Naive thymus-derived CD4-positive, alpha-beta T cell (primary cell): Measurements from ENCODE around the gene HMGCL. TPM values are rescaled to one million over a fixed set of nuclear protein-coding genes. Genes with fewer than 3 reads are reported as not detected.

Source experiments
- ATAC-seq: fragments of 150-1000 bp; cut with Tn5 transposase; 2 replicates; pipeline ENCODE4 v1.10.0; 2021; ENCODE audit warnings: mild to moderate bottlenecking, moderate library complexity
- CTCF ChIA-PET: fragments of 350-600 bp; sonication (Branson Sonifier 250); formaldehyde crosslinking; loops from one replicate; lab custom pipeline; 2021; ENCODE audit warnings: antibody characterized with exemption; lab: Charles Lee
- POLR2A ChIA-PET: fragments of 350-600 bp; sonication (Branson Sonifier 250); formaldehyde crosslinking; loops from one replicate; lab custom pipeline; 2021; ENCODE audit warnings: antibody characterized with exemption, inconsistent platforms; lab: Charles Lee
- DNase-seq, 9 donors: peaks; one replicate each; pipeline versions ENCODE4 v3.0.0 to v3.0.0-alpha.2; 2020 to 2022; ENCODE audit warnings: mixed read lengths in 1 of 9
- H3K27ac ChIP-seq: one replicate; pipeline ENCODE4 v1.7.0; 2013; ENCODE audit warnings: mild to moderate bottlenecking, low read depth, low read length, moderate library complexity
- H3K27me3 ChIP-seq, 2 donors: one replicate each; pipeline ENCODE4 v1.7.0; 2013; ENCODE audit warnings: low read length in 2 of 2, mild to moderate bottlenecking in 2 of 2, moderate library complexity in 2 of 2; ENCODE audit not compliant: control insufficient read depth in 2 of 2, insufficient read depth in 2 of 2
- H3K36me3 ChIP-seq, 3 experiments: 1 replicate in 2 of 3; 2 replicates in 1 of 3; pipeline ENCODE4 v1.7.0; 2013; ENCODE audit warnings: low read length in 3 of 3, mild to moderate bottlenecking in 3 of 3, moderate library complexity in 1 of 3; ENCODE audit not compliant: insufficient read depth in 3 of 3, control insufficient read depth in 2 of 3
- H3K4me1 ChIP-seq, 2 donors: one replicate each; pipeline ENCODE4 v1.7.0; 2013; ENCODE audit warnings: low read length in 2 of 2, mild to moderate bottlenecking in 2 of 2, moderate library complexity in 1 of 2; ENCODE audit not compliant: control insufficient read depth in 2 of 2, insufficient read depth in 2 of 2
- H3K4me3 ChIP-seq: 2 replicates; pipeline ENCODE4 v1.7.0; 2013; ENCODE audit warnings: mild to moderate bottlenecking, low read length
- H3K9me3 ChIP-seq, 3 experiments: 1 replicate in 2 of 3; 2 replicates in 1 of 3; pipeline ENCODE4 v1.7.0; 2013; ENCODE audit warnings: low read length in 3 of 3; ENCODE audit not compliant: control insufficient read depth in 2 of 3
- H3K27ac Mint-ChIP-seq, 9 donors: one replicate each; pipeline ENCODE4 v1.8.0; 2020 to 2022; ENCODE audit warnings: mixed read lengths in 9 of 9, mild to moderate bottlenecking in 8 of 9, moderate library complexity in 5 of 9, inconsistent platforms in 2 of 9
- H3K27me3 Mint-ChIP-seq, 5 donors: one replicate each; pipeline ENCODE4 v1.8.0; 2021 to 2022; ENCODE audit warnings: mixed read lengths in 5 of 5, mild to moderate bottlenecking in 1 of 5
- H3K36me3 Mint-ChIP-seq, 5 donors: one replicate each; pipeline ENCODE4 v1.8.0; 2020 to 2022; ENCODE audit warnings: mixed read lengths in 5 of 5, mild to moderate bottlenecking in 3 of 5, inconsistent platforms in 1 of 5
- H3K4me1 Mint-ChIP-seq, 7 donors: one replicate each; pipeline ENCODE4 v1.8.0; 2020 to 2022; ENCODE audit warnings: mixed read lengths in 7 of 7, mild to moderate bottlenecking in 3 of 7, inconsistent platforms in 1 of 7
- H3K4me3 Mint-ChIP-seq, 10 donors: one replicate each; pipeline ENCODE4 v1.8.0; 2020 to 2022; ENCODE audit warnings: mild to moderate bottlenecking in 10 of 10, mixed read lengths in 10 of 10, moderate library complexity in 6 of 10, inconsistent platforms in 2 of 10
- H3K9me3 Mint-ChIP-seq, 11 donors: one replicate each; pipeline ENCODE4 v1.8.0; 2020 to 2022; ENCODE audit warnings: mixed read lengths in 11 of 11, mild to moderate bottlenecking in 4 of 11, inconsistent platforms in 1 of 11, moderate library complexity in 1 of 11
- intact Hi-C, 2 donors: fragments of 100-400 bp; cut with micrococcal nuclease; formaldehyde crosslinking; loops; one replicate each; pipeline ENCODE4 v1.15.1; 2023
- polyA plus RNA-seq, 2 donors: library from polyadenylated mRNA; unstranded; fragments of 300-500 nt; fragmentation: Illumina TruSeq; gene quantifications; one replicate each; pipeline ENCODE4 v1.2.3, GENCODE V29; 2021
- total RNA-seq, 6 experiments: library from RNA in 5 of 6; stranded (reverse) in 5 of 6; gene quantifications; 1 replicate in 5 of 6; 2 replicates in 1 of 6; pipeline ENCODE4 v1.2.3 and lab custom pipeline; 2021 to 2026

The HMGCL gene
- total RNA-seq (10 to 100 TPM; 16.2 to 38.9 (median 27.3) TPM), polyA plus RNA-seq (10 to 100 TPM; 35.3 to 38.5 TPM), total RNA-seq (lab: John Stamatoyannopoulos, UW) (9.2 reads per million, percentile 34 among the genes with 10 or more reads in this experiment)

DNA sequence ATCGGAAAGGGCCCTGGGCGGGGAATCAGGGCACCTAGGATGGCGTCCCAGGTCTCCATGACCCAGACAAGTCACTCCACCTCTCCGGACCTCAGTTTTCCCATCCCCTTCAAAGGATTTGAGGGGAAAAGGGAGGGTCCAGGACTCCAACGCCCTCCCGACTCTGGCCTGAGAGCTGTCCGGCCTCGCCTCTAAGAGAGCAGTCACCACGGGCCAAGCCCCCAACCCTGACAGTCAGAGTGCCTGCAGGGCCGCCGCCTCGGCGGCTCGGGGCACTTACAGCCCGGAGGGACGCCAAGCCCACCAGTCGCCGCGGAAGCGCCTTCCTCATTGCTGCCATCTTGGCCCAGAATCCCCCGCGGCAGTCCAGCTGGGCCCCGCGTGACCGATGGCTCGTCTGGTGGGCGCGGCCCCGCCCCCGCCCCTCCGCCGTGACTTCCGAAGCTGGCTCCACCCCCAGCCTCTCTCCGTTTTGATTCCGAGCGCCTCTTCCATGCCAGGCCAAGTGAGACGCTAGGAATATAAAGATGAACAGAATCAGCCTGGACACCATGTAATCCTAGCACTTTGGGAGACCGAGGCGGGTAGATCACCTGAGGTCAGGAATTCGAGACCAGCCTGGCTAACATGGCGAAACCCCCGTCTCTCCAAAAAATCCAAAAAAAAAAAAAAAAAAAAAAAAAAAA is at the start of gene HMGCL:
TSS of gene HMGCL (minus strand) at position 354 of the 686 bp plus-strand sequence. CDS start at position 340, 14 bp downstream.
- intact Hi-C loops: loop anchor here (1.0 to 2.0 kb wide), 7 partner anchors 13 to 134 kb away; partner anchors contain the start of genes FUCA1 (in 2 of the 2), GALE (in 1 of the 2), PITHD1 (in 1 of the 2) and PNRC2 (in 1 of the 2)
- Histone ChIP-seq H3K9me3 (no peaks in the 10 kb centered on the region), H3K4me1 (peaks cover 6% of the 10 kb centered on the region in 2 donors), H3K27ac (peak within 1 kb of the TSS; percentile 95), H3K27me3 (no peaks in the 10 kb centered on the region), H3K36me3 (peaks cover 0 to 7% (median 0%) of the 10 kb centered on the region in 3 experiments), H3K4me3 (peak within 1 kb of the TSS; percentile 95)
- Mint-ChIP-seq H3K4me1 (peaks cover 11 to 33% (median 20%) of the 10 kb centered on the region in 7 donors), H3K9me3 (no peaks in the 10 kb centered on the region), H3K36me3 (peaks cover 0 to 7% (median 2%) of the 10 kb centered on the region in 5 donors), H3K27ac (peak within 1 kb of the TSS; percentile 76 to 98 (median 96)), H3K4me3 (peak within 1 kb of the TSS; percentile 86 to 96 (median 94)), H3K27me3 (peaks cover 0 to 5% (median 0%) of the 10 kb centered on the region in 5 donors)
- peak; percentile 64 to 89 (median 81) for DNase-seq
- ChIA-PET CTCF (interaction anchor here (0.7 to 2.3 kb wide), 3 partner anchors 9 to 44 kb away, joined by 3 to 10 read pairs (median 3); no protein-coding TSS in a partner anchor), POLR2A (interaction anchor here (0.6 to 5.2 kb wide), 27 partner anchors 9 to 723 kb away, joined by 3 to 41 read pairs (median 3); partner anchors contain the start of genes CNR2, ELOA, GALE and LYPLA2)
- peak; percentile 99 for ATAC-seq

DNA sequence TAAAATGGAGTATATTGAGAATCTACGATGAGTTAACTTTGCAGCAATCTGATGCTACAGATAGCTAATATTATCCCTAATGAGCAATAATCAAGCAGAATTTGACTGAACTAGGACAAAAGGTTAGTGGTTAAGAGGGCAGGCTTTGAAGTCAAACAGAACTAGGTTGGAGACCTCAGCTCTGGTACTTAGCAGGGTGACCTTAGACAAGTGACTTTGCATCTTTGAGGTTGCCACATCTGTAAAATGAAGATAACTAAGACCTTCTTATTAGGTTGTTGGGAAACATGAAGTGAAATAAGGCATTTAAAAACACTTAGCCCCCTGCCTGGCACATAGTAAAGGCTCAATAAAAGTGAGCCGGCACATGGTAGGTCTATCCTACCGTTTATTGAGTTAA is 47.2 kb upstream of the HMGCL start:
- no peak overlapping the region for H3K27ac ChIP-seq
- H3K4me1 Mint-ChIP-seq: peaks cover 10 to 13% (median 13%) of the 10 kb centered on the region in 7 donors
- ATAC-seq: no peak
- peaks cover 0 to 16% (median 0%) of the 10 kb centered on the region in 5 donors for H3K27me3 Mint-ChIP-seq
- intact Hi-C loops: no loop called here
- H3K9me3 Mint-ChIP-seq: peaks cover 0 to 12% (median 5%) of the 10 kb centered on the region in 11 donors
- H3K4me3 ChIP-seq: no peak overlapping the region
- POLR2A ChIA-PET: interaction anchor here (1.2 kb wide), 1 partner anchor 63 kb away, joined by 3 read pairs; no protein-coding TSS in a partner anchor
- no peak overlapping the region for H3K4me3 Mint-ChIP-seq
- H3K9me3 ChIP-seq: no peaks in the 10 kb centered on the region
- H3K36me3 Mint-ChIP-seq: peaks cover 0 to 5% (median 3%) of the 10 kb centered on the region in 5 donors
- no peak overlapping the region for H3K27ac Mint-ChIP-seq
- DNase-seq: no peak
- CTCF ChIA-PET: interaction anchor here (0.8 kb wide), 1 partner anchor 41 kb away, joined by 4 read pairs; no protein-coding TSS in a partner anchor
- H3K4me1 ChIP-seq: peaks cover 0 to 2% of the 10 kb centered on the region in 2 donors
- H3K27me3 ChIP-seq: no peaks in the 10 kb centered on the region
- H3K36me3 ChIP-seq: no peaks in the 10 kb centered on the region

DNA sequence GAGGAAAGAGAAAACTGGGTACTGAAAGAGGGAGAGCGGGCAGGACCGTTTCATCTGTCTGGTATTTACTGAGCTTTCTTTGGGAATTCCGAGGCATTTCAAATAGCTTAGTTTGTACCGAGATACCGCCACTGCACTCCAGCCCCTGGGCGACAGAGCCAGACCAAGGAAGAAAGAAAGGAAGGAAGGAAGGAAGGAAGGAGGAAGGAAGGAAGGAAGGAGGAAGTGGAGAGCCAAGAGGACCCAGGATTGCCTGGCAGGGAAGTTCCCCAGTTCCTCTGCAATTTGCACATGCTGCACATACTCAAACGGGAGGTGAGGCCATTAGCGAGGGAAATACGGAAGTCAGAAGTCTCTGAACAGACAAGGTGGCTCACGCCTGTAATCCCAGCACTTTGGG is 43.8 kb upstream of the HMGCL start:
- H3K27me3 Mint-ChIP-seq: peaks cover 0 to 17% (median 0%) of the 10 kb centered on the region in 5 donors
- peaks cover 18 to 38% (median 24%) of the 10 kb centered on the region in 7 donors for H3K4me1 Mint-ChIP-seq
- Histone ChIP-seq H3K36me3 (peaks cover 0 to 8% (median 4%) of the 10 kb centered on the region in 3 experiments), H3K27ac (peak overlapping the region; percentile 57), H3K27me3 (no peaks in the 10 kb centered on the region), H3K9me3 (no peaks in the 10 kb centered on the region), H3K4me1 (peaks cover 5 to 15% of the 10 kb centered on the region in 2 donors), H3K4me3 (no peak overlapping the region)
- H3K36me3 Mint-ChIP-seq: peaks cover 0 to 9% (median 0%) of the 10 kb centered on the region in 5 donors
- DNase-seq: no peak
- peak overlapping the region; percentile 79 to 94 (median 89) for H3K4me3 Mint-ChIP-seq
- no peaks in the 10 kb centered on the region for H3K9me3 Mint-ChIP-seq
- ChIA-PET POLR2A (interaction anchor here (0.6 to 1.4 kb wide), 4 partner anchors 46 to 1790 kb away, joined by 3 read pairs; no protein-coding TSS in a partner anchor), CTCF (interaction anchor here (0.6 to 3.7 kb wide), 3 partner anchors 44 to 58 kb away, joined by 3 to 22 read pairs (median 4); partner anchors contain the start of gene HMGCL)
- peak overlapping the region in 8 of 9 donors; percentile 77 to 95 (median 91) for H3K27ac Mint-ChIP-seq
- ATAC-seq: no peak
- intact Hi-C loops: loop anchor here (2.0 to 5.0 kb wide), 5 partner anchors 28 to 523 kb away; partner anchors contain the start of genes LYPLA2 (in 1 of the 2) and SRSF10 (in 1 of the 2)

- ChIA-PET POLR2A (interaction anchor here (0.9 to 1.4 kb wide), 3 partner anchors 45 to 248 kb away, joined by 3 read pairs; no protein-coding TSS in a partner anchor), CTCF (interaction anchor here (0.6 to 3.7 kb wide), 3 partner anchors 43 to 58 kb away, joined by 3 to 22 read pairs (median 4); partner anchors contain the start of gene HMGCL)
- Histone ChIP-seq H3K4me1 (peaks cover 5 to 15% of the 10 kb centered on the region in 2 donors), H3K36me3 (peaks cover 0 to 9% (median 4%) of the 10 kb centered on the region in 3 experiments), H3K27ac (peak overlapping the region; percentile 57), H3K27me3 (no peaks in the 10 kb centered on the region), H3K9me3 (no peaks in the 10 kb centered on the region), H3K4me3 (peak overlapping the region; percentile 81)
- H3K4me3 Mint-ChIP-seq: peak overlapping the region; percentile 79 to 94 (median 89)
- no peak for DNase-seq
- H3K4me1 Mint-ChIP-seq: peaks cover 18 to 38% (median 24%) of the 10 kb centered on the region in 7 donors
- intact Hi-C loops: loop anchor here (1.0 to 5.0 kb wide), 15 partner anchors 28 to 524 kb away; partner anchors contain the start of genes HMGCL (in 2 of the 2), GALE (in 1 of the 2), LYPLA2 (in 1 of the 2) and PITHD1 (in 1 of the 2)
- peak overlapping the region; percentile 76 to 95 (median 90) for H3K27ac Mint-ChIP-seq
- ATAC-seq: peak; percentile 0
- H3K27me3 Mint-ChIP-seq: peaks cover 0 to 17% (median 0%) of the 10 kb centered on the region in 5 donors
- H3K36me3 Mint-ChIP-seq: peaks cover 0 to 9% (median 0%) of the 10 kb centered on the region in 5 donors
- no peaks in the 10 kb centered on the region for H3K9me3 Mint-ChIP-seq
Observed at GRCh38 chr1:23868557-23869016, 43.4 kb upstream of the HMGCL start.

DNA sequence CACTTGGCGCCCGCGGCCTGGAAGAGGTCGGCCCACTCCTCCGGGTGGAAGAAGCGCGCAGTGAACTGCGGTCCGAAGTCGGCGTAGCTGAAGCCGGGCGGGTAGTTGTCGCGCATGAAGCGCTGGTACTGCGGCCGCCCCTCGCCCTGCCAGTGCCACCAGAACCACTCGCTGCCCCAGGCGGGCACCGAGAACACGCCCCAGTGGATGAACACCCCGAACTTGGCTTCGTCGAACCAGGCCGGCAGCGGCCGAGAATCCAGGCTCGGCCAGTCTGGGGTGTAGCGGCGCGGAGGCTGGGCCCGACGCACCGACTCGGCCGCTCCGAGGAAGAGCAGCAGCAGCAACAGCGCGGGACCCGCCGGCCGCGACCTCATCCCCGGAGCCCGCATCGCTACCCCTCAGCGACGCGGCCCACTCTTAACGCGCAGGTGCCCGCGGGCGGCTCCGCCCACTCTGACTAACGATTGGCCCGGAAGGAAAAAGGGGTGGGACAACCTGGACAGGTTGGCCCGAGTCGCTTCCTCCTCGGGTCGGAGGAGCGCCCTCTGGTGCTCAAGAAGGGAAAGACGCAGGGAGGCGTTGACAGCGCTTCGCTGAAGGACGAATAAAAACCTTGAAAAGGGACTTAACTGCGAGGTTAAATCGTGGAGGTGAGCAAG is 42.8 kb upstream of the HMGCL start, which contains the start of gene FUCA1:
TSS of gene FUCA1 (minus strand) at position 396 of the 662 bp plus-strand sequence. CDS start at position 392, 4 bp downstream.
- CTCF ChIA-PET: interaction anchor here (1.1 to 3.7 kb wide), 2 partner anchors 48 to 57 kb away, joined by 3 to 22 read pairs; no protein-coding TSS in a partner anchor
- intact Hi-C loops: loop anchor here (1.0 to 5.0 kb wide), 15 partner anchors 29 to 524 kb away; partner anchors contain the start of genes HMGCL (in 2 of the 2), GALE (in 1 of the 2), LYPLA2 (in 1 of the 2) and PITHD1 (in 1 of the 2)
- POLR2A ChIA-PET: interaction anchor here (1.0 to 1.4 kb wide), 2 partner anchors 45 to 247 kb away, joined by 3 read pairs; no protein-coding TSS in a partner anchor

More for the DNA sequence above, 42.8 kb upstream of the HMGCL start, which contains the start of gene FUCA1:
- peaks cover 18 to 38% (median 24%) of the 10 kb centered on the region in 7 donors for H3K4me1 Mint-ChIP-seq
- Histone ChIP-seq H3K36me3 (peaks cover 0 to 14% (median 4%) of the 10 kb centered on the region in 3 experiments), H3K4me1 (peaks cover 5 to 15% of the 10 kb centered on the region in 2 donors), H3K27ac (peak within 1 kb of the TSS; percentile 77), H3K9me3 (no peaks in the 10 kb centered on the region), H3K27me3 (no peaks in the 10 kb centered on the region), H3K4me3 (peak within 1 kb of the TSS; percentile 81)
- H3K4me3 Mint-ChIP-seq: peak within 1 kb of the TSS; percentile 79 to 94 (median 89)
- H3K27me3 Mint-ChIP-seq: peaks cover 0 to 15% (median 0%) of the 10 kb centered on the region in 5 donors
- peaks cover 0 to 10% (median 0%) of the 10 kb centered on the region in 5 donors for H3K36me3 Mint-ChIP-seq
- peak; percentile 86 to 96 (median 95) for DNase-seq
- H3K27ac Mint-ChIP-seq: peak within 1 kb of the TSS; percentile 76 to 95 (median 90)
- no peaks in the 10 kb centered on the region for H3K9me3 Mint-ChIP-seq
- ATAC-seq: peak; percentile 99
